ENCODE measurements around the gene CLCA4.
"Not testable (repeated sequence)": the region's sequence is repeated elsewhere in the genome, so short reads cannot be mapped to it uniquely, and the experiment has no call there.

Gene CLCA4

DNA sequence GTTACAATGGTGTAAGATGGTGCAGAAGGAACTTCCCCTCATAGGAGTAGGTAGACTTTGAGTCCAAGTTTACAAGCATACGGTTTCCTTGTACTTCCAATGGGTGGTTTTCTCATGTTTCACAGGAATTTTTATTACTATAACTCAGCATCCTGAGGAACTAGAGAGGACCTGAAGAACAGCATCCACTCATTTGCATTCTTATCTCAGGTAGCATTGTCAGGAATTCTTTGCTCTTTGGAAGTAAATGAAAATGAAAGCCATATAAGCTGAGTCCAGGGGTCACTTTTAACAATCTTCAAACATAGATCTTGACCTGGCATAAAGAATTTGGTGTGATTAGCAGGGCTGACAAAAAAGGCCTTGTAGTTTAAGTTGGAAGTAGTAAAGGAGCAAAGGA is 34.4 kb downstream of the CLCA4 start:
- TF ChIP-seq, protein P1, sequence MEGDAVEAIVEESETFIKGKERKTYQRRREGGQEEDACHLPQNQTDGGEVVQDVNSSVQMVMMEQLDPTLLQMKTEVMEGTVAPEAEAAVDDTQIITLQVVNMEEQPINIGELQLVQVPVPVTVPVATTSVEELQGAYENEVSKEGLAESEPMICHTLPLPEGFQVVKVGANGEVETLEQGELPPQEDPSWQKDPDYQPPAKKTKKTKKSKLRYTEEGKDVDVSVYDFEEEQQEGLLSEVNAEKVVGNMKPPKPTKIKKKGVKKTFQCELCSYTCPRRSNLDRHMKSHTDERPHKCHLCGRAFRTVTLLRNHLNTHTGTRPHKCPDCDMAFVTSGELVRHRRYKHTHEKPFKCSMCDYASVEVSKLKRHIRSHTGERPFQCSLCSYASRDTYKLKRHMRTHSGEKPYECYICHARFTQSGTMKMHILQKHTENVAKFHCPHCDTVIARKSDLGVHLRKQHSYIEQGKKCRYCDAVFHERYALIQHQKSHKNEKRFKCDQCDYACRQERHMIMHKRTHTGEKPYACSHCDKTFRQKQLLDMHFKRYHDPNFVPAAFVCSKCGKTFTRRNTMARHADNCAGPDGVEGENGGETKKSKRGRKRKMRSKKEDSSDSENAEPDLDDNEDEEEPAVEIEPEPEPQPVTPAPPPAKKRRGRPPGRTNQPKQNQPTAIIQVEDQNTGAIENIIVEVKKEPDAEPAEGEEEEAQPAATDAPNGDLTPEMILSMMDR (conservative IDR thresholded peaks at IDR 0.05; ENCODE audit: low read length): no peak
- no peak overlapping the region for H3K4me3 ChIP-seq (ENCODE audit: low read length)
- no peak for DNase-seq (ENCODE audit: low read depth)

DNA sequence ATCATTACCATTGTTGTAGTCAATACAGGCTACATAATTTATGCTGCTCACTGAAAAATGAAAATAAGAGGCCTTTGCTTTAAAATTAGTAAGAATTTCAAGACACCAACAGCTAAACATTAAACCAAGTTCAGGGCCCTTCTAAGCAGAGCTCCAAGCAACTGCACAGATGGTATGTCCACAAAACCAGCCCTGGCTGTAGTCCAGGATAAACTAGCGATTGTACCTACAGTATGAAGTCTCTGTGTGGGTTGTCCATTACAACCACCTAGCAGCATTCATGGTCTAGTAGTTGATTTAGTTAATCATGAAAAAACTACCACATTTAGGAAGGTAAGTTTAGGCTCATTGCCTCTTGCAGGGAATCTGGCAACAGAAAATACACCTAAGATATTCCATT is 35.3 kb downstream of the CLCA4 start:
- H3K4me3 ChIP-seq (ENCODE audit: low read length): no peak overlapping the region
- TF ChIP-seq, protein P1 (conservative IDR thresholded peaks at IDR 0.05; ENCODE audit: low read length): no peak
- DNase-seq (ENCODE audit: low read depth): no peak

DNA sequence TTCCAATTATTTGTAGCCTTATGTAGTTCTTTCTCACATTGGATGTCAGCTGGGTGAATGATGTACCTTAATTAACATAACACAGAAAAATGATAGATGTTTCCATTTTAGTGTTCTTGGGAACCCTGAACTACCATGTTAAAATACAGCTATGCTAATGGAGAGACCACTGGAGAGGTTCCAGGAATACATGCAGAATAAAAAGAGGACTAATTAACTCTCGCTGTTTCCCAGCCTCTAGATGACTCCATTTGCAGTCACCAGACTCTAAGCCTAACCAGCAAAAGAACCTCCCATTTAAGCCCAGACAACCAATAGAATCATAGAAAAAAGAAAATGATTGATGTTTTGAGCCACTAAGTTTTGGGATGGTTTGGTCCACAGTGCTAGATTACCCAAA is 36.2 kb downstream of the CLCA4 start:
- TF ChIP-seq, protein P1 (conservative IDR thresholded peaks at IDR 0.05; ENCODE audit: low read length): no peak

DNA sequence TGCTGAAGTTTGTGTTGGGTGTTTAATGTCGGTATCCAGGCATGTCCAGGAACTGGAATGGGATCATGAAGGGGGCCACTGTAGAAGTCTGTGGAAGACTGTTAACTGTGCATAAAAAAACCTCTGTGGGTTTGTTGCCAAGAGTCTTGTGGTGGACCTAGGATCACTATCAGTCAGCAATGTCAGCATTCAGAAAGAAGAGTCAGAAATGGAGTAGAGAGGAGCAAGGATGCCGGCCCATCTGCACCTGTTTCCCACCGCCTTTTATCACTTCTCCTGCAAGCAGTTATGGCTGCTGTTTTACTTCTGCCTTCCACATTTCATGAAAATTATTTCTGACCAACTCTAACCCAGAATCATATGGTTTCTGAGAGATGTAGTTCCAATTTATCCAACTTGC is 36.7 kb downstream of the CLCA4 start:
- no peak for DNase-seq (ENCODE audit: low read depth)
- TF ChIP-seq, protein P1 (conservative IDR thresholded peaks at IDR 0.05; ENCODE audit: low read length): no peak
- no peak overlapping the region for H3K4me3 ChIP-seq (ENCODE audit: low read length)

More for the DNA sequence above, 36.2 kb downstream of the CLCA4 start:
- DNase-seq (ENCODE audit: low read depth): no peak
- H3K4me3 ChIP-seq (ENCODE audit: low read length): no peak overlapping the region

DNA sequence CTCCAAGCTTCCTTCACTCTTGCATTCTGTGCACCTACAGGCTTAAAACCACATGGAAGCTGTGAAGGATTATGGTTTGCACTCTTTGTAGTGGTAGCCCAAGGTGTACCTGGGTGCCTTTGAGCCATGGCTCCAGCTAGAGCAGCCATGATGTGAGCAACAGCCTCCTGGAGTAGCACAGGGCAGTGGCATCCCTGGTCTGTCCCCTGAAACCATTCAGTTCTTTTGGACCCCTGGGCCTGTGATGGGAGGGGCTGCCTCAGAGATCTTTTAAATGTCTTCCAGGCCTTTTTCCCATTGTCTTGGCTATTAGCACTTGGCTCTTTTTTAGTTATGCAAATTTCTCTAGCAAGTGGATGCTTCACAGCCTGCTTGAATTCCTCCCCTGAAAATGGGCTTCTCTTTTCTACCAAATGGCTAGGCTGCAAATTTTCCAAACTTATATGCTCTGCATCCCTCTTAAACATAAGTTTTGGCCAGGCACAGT is 47.4 kb downstream of the CLCA4 start:
- TF ChIP-seq, protein P1 (conservative IDR thresholded peaks at IDR 0.05; ENCODE audit: low read length): no peak
- DNase-seq (ENCODE audit: low read depth): no peak
- no peak overlapping the region for H3K4me3 ChIP-seq (ENCODE audit: low read length)

DNA sequence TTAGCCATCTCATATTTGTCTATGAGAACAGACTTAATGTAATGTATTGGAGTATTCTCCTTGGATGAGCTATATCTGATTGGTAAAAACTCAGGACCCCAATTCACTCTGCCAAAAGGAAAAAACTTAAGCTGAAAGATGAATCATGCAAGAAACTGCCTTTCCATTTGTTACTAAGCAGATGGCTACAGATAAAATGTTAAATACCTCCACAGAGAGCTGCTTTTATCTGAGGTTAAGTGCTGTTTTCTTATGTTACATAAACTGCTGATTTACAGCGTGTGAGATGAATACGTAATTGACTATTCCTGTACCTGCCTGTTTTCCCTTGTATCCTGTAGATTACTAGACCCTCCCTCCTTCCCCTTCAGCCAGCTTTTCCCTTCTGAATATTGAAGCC is 49.3 kb downstream of the CLCA4 start:
- TF ChIP-seq, protein P1 (conservative IDR thresholded peaks at IDR 0.05; ENCODE audit: low read length): no peak
- H3K4me3 ChIP-seq (ENCODE audit: low read length): no peak overlapping the region

DNA sequence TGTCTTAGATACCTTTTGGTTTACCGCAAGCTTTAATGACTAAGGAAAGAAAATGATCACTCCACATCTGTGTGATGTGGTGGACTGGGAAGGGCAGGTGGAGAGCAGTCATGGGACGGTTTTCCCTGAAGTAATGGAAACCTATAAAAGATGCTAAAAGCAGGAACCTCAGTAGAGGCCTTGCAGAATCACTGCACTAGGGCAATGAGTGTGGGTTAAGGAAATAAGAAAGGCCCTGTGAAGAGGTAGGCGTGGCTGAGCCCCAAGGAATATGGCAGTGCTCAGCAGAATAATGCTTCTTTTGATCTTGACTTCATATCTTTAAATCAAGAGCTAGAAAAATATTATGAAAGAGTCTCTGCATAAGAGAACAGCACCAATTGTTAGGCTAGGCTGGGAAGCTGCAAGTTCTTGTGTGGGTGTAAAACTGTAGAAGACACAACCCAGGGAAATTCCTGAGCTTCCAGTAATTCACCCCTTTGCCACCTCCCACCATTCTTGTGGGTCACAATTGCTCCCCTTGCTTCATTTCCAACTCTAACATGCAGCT is 49.9 kb downstream of the CLCA4 start:
- DNase-seq (ENCODE audit: low read depth): no peak
- TF ChIP-seq, protein P1 (conservative IDR thresholded peaks at IDR 0.05; ENCODE audit: low read length): no peak

More for the DNA sequence above, 49.3 kb downstream of the CLCA4 start:
- no peak for DNase-seq (ENCODE audit: low read depth)

DNA sequence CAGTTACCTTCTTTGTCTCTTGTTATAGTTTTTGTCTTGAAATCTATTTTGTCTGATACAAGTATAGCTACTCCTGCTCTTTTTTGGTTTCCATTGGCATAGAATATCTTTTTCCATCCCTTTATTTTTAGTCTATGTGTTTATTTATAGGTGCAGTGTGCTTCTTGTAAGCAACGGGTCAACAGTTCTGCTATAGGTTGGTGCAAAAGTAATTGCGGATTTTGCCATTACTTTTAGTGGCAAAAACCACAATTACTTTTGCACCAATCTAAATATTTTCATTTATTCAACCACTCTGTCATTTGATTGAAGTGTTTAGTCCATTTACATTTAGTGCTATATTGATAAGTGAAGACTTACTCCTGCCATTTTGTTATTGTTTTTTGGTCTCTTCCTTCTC is 59.2 kb downstream of the CLCA4 start:
- not testable (repeated sequence) for DNase-seq (ENCODE audit: low read depth); H3K4me3 ChIP-seq (ENCODE audit: low read length)

More for the DNA sequence above, 49.9 kb downstream of the CLCA4 start:
- no peak overlapping the region for H3K4me3 ChIP-seq (ENCODE audit: low read length)

All from AG10803 (cell line).